ENCODE measurements around the gene TNFRSF18. TPM values are rescaled to one million over a fixed set of nuclear protein-coding genes. Genes with fewer than 3 reads are reported as not detected.

The TNFRSF18 gene
- total and polyA plus RNA-seq, 4 donors: 0.17 to 0.24 (median 0.19) TPM; not detected in 1

GRCh38 chr1:1242461-1243265, 36.3 kb upstream of the TNFRSF18 start (continued):
- TF ChIP-seq HNF4A (conservative IDR thresholded peaks at IDR 0.05) (no peak), MAX (IDR thresholded peaks at IDR 0.05) (no peak), HNF4G (IDR thresholded peaks at IDR 0.05) (no peak), JUND (IDR thresholded peaks at IDR 0.05) (no peak), NR2F2 (IDR thresholded peaks at IDR 0.05) (no peak), SP1 (IDR thresholded peaks at IDR 0.05) (no peak), RXRA (IDR thresholded peaks at IDR 0.05) (no peak)

- Histone ChIP-seq H3K36me3 (ENCODE audit: control insufficient read depth in 4 of 4, insufficient read depth in 3 of 4, low read depth in 1 of 4, low read length in 3 of 4) (no peaks in the 10 kb centered on the region), H3K4me1 (ENCODE audit: control insufficient read depth in 4 of 4, insufficient read depth in 4 of 4, low read length in 3 of 4) (peaks cover 9 to 24% (median 16%) of the 10 kb centered on the region in 4 donors), H3K4me3 (ENCODE audit: low read depth in 1 of 3, low read length in 3 of 3) (no peak overlapping the region), H3K9me3 (ENCODE audit: control insufficient read depth in 4 of 4, low read length in 3 of 4) (no peaks in the 10 kb centered on the region), H3K9ac (ENCODE audit: low read depth in 1 of 2, low read length in 2 of 2) (no peak overlapping the region), H3K27me3 (ENCODE audit: control insufficient read depth in 4 of 4, insufficient read depth in 4 of 4, low read length in 3 of 4) (no peaks in the 10 kb centered on the region), H3K27ac (ENCODE audit: low read depth in 1 of 2, low read length in 2 of 2) (no peak overlapping the region)
- 90% methylated on average over 26 of the region's 26 CpGs for WGBS
- no peak for TF ChIP-seq TAF1 (conservative IDR thresholded peaks at IDR 0.05)
- TF ChIP-seq ZBTB33 (IDR thresholded peaks at IDR 0.05): no peak
- TF ChIP-seq YY1 (IDR thresholded peaks at IDR 0.05): no peak
- TF ChIP-seq EGR1 (IDR thresholded peaks at IDR 0.05; ENCODE audit: low read depth in 2 of 2): no peak
- TF ChIP-seq MAX (IDR thresholded peaks at IDR 0.05): no peak
- no peak for TF ChIP-seq RXRA (IDR thresholded peaks at IDR 0.05)
- no peak for TF ChIP-seq REST (IDR thresholded peaks at IDR 0.05)
- no peak for TF ChIP-seq JUND (IDR thresholded peaks at IDR 0.05)
- no peak for TF ChIP-seq RAD21 (IDR thresholded peaks at IDR 0.05)
- TF ChIP-seq HNF4A (conservative IDR thresholded peaks at IDR 0.05): no peak
- TF ChIP-seq SP1 (IDR thresholded peaks at IDR 0.05): no peak
- TF ChIP-seq ATF3 (IDR thresholded peaks at IDR 0.05): no peak
- no peak for TF ChIP-seq GABPA (IDR thresholded peaks at IDR 0.05 in 1 of 2, conservative IDR thresholded peaks at IDR 0.05 in 1 of 2)
- TF ChIP-seq FOXA2 (IDR thresholded peaks at IDR 0.05): no peak
- no peak for DNase-seq (ENCODE audit: low spot score)
These were observed 35.3 kb upstream of the TNFRSF18 start for GRCh38 chr1:1241588-1242219.
